ENCODE data around the gene NYAP2.

The NYAP2 gene

GRCh38 chr2:225431105-225431863, 31.8 kb downstream of the NYAP2 start:
- no peak for DNase-seq

- no peak for DNase-seq
These were observed 34.5 kb downstream of the NYAP2 start for GRCh38 chr2:225434014-225434413.

GRCh38 chr2:225437319-225437718, 37.8 kb downstream of the NYAP2 start:
- DNase-seq, result no peak

GRCh38 chr2:225438248-225438647, 38.7 kb downstream of the NYAP2 start:
- DNase-seq, result no peak

- DNase-seq, result no peak
These were observed 53.2 kb downstream of the NYAP2 start for GRCh38 chr2:225452677-225453076.

- no peak for DNase-seq
These were observed 54.9 kb downstream of the NYAP2 start for GRCh38 chr2:225454412-225454811.

- DNase-seq, result no peak
These were observed 57.2 kb downstream of the NYAP2 start for GRCh38 chr2:225456619-225457260.

- DNase-seq, result no peak
These were observed 58.0 kb downstream of the NYAP2 start for GRCh38 chr2:225457482-225457881.

- no peak for DNase-seq
These were observed 59.1 kb downstream of the NYAP2 start for GRCh38 chr2:225458431-225459117.

- DNase-seq, result no peak
These were observed 62.9 kb downstream of the NYAP2 start for GRCh38 chr2:225462417-225462816.

- no peak for DNase-seq
These were observed 63.4 kb downstream of the NYAP2 start for GRCh38 chr2:225462945-225463344.

GRCh38 chr2:225463449-225463848, 63.9 kb downstream of the NYAP2 start:
- DNase-seq, result no peak

- no peak for DNase-seq
These were observed 65.0 kb downstream of the NYAP2 start for GRCh38 chr2:225464346-225465025.

- no peak for DNase-seq
These were observed 66.3 kb downstream of the NYAP2 start for GRCh38 chr2:225465827-225466226.

- no peak for DNase-seq
These were observed 67.5 kb downstream of the NYAP2 start for GRCh38 chr2:225466891-225467604.

GRCh38 chr2:225468131-225468530, 68.6 kb downstream of the NYAP2 start:
- DNase-seq, result no peak

- DNase-seq, result no peak
These were observed 71.5 kb downstream of the NYAP2 start for GRCh38 chr2:225471039-225471438.

GRCh38 chr2:225471482-225471881, 72.0 kb downstream of the NYAP2 start:
- no peak for DNase-seq

- DNase-seq, result no peak
These were observed 72.7 kb downstream of the NYAP2 start for GRCh38 chr2:225472161-225472560.

GRCh38 chr2:225479386-225479785, 79.9 kb downstream of the NYAP2 start:
- no peak for DNase-seq

GRCh38 chr2:225484751-225485150, 85.2 kb downstream of the NYAP2 start:
- no peak for DNase-seq

GRCh38 chr2:225486236-225486635, 86.7 kb downstream of the NYAP2 start:
- DNase-seq, result no peak

Data from activated naive CD4-positive, alpha-beta T cell (primary cell).